SK-N-MC (cell line): Measurements from ENCODE around the gene ING4.

Source experiments
- EZH2 ChIP-seq: fragments of 200-600 bp; sonication (generic); IDR thresholded peaks from one replicate; pipeline ENCODE4 v1.6.1; 2017; ENCODE audit warnings: antibody characterized with exemption
- FOXP2 ChIP-seq: optimal IDR thresholded peaks from 2 replicates; pipeline ENCODE3; 2011; ENCODE audit warnings: mild to moderate bottlenecking, moderate library complexity; ENCODE audit not compliant: insufficient read depth; ENCODE audit errors: extremely low read length, control extremely low read depth
- POLR2AphosphoS5 ChIP-seq: IDR thresholded peaks from 2 replicates; pipeline ENCODE4 v1.6.1; 2012; ENCODE audit warnings: mild to moderate bottlenecking, low read depth, low read length, borderline replicate concordance

DNA sequence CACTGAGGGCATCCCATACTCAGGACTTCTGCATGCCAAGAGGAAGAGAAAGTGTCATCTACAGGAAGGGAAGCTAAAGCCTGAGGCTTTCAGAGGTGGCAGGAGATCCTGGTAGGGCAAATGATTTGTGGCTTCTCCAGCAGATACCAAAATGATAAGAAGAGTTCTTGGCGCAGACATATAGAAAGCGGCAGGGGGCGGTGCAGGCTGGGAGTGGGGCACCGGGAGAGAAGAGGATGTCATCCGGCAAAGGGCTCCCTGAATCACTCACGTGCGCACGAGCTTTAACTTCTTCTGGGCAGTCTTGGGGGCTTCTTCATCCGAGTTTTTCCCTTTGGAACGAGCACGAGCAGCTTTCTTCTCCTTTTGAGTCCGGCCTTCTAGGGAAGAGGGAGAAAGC, 10.5 kb downstream of the ING4 start:
- TF ChIP-seq FOXP2 (no peak), EZH2 (no peak), POLR2AphosphoS5 (no peak)
